CD4-positive, CD25-positive, alpha-beta regulatory T cell (primary cell): ENCODE results near the gene CKAP4. TPM values are rescaled to one million over a fixed set of nuclear protein-coding genes. Genes with fewer than 3 reads are reported as not detected.
A peak's percentile ranks its signal among the peaks of the same experiment; 100 is the strongest.

Experiments
- ATAC-seq, 2 donors: fragments of 150-1000 bp; cut with Tn5 transposase; one replicate each; pipeline ENCODE4 v1.10.0; 2021; ENCODE audit warnings: low read depth in 2 of 2, moderate number of reproducible peaks in 2 of 2, moderate library complexity in 1 of 2
- DNase-seq, 3 donors: peaks; one replicate each; pipeline versions ENCODE4 v3.0.0 to v3.0.0-alpha.2; 2012 to 2022; ENCODE audit warnings: mixed read lengths in 1 of 3
- H3K27ac ChIP-seq: one replicate; pipeline ENCODE4 v1.7.0; 2013; ENCODE audit warnings: mild to moderate bottlenecking, low read length; ENCODE audit not compliant: insufficient read depth, poor library complexity, severe bottlenecking
- H3K27me3 ChIP-seq: one replicate; pipeline ENCODE4 v1.7.0; 2013; ENCODE audit warnings: low read length; ENCODE audit not compliant: control insufficient read depth, insufficient read depth
- H3K36me3 ChIP-seq: one replicate; pipeline ENCODE4 v1.7.0; 2013; ENCODE audit warnings: mild to moderate bottlenecking, low read length, moderate library complexity; ENCODE audit not compliant: control insufficient read depth, insufficient read depth
- H3K4me1 ChIP-seq: 2 replicates; pipeline ENCODE4 v1.7.0; 2013; ENCODE audit warnings: mild to moderate bottlenecking, low read length; ENCODE audit not compliant: insufficient read depth, control insufficient read depth, poor library complexity, severe bottlenecking
- H3K4me3 ChIP-seq: one replicate; pipeline ENCODE4 v1.7.0; 2013; ENCODE audit warnings: low read depth, mild to moderate bottlenecking, low read length, moderate library complexity
- H3K9me3 ChIP-seq, 2 experiments: 1 replicate in 1 of 2; 2 replicates in 1 of 2; pipeline ENCODE4 v1.7.0; 2013; ENCODE audit warnings: low read length in 2 of 2, mild to moderate bottlenecking in 1 of 2, moderate library complexity in 1 of 2; ENCODE audit not compliant: control insufficient read depth in 2 of 2
- H3K27ac Mint-ChIP-seq, 3 donors: one replicate each; pipeline ENCODE4 v1.8.0; 2020 to 2022; ENCODE audit warnings: mild to moderate bottlenecking in 3 of 3, mixed read lengths in 3 of 3, moderate library complexity in 2 of 3
- H3K27me3 Mint-ChIP-seq: one replicate; pipeline ENCODE4 v1.8.0; 2022; ENCODE audit warnings: mild to moderate bottlenecking, mixed read lengths
- H3K36me3 Mint-ChIP-seq: one replicate; pipeline ENCODE4 v1.8.0; 2020; ENCODE audit warnings: mixed read lengths
- H3K4me1 Mint-ChIP-seq, 4 donors: one replicate each; pipeline ENCODE4 v1.8.0; 2020 to 2022; ENCODE audit warnings: mixed read lengths in 4 of 4, mild to moderate bottlenecking in 1 of 4
- H3K4me3 Mint-ChIP-seq, 4 donors: one replicate each; pipeline ENCODE4 v1.8.0; 2020 to 2022; ENCODE audit warnings: mild to moderate bottlenecking in 4 of 4, mixed read lengths in 4 of 4, moderate library complexity in 3 of 4
- H3K9me3 Mint-ChIP-seq, 7 donors: one replicate each; pipeline ENCODE4 v1.8.0; 2020 to 2022; ENCODE audit warnings: mixed read lengths in 7 of 7, mild to moderate bottlenecking in 3 of 7, moderate library complexity in 2 of 7
- polyA plus RNA-seq, 4 donors: library from polyadenylated mRNA; unstranded; fragments of 300-500 nt; fragmentation: Illumina TruSeq; gene quantifications; one replicate each; pipeline ENCODE4 v1.2.3, GENCODE V29; 2021
- total RNA-seq: library from RNA; stranded (reverse); gene quantifications from one replicate; pipeline ENCODE4 v1.2.3, GENCODE V29; 2022

The CKAP4 gene
- total and polyA plus RNA-seq, 5 donors from 2014 or later, result 3.4 to 6.0 (median 4.3) TPM

GRCh38 chr12:106226884-106227640 lies 20.8 kb downstream of the CKAP4 start:
- Histone ChIP-seq H3K9me3 (no peaks in the 10 kb centered on the region), H3K27ac (peak overlapping the region; percentile 81), H3K4me3 (no peak overlapping the region), H3K36me3 (no peaks in the 10 kb centered on the region), H3K4me1 (peaks cover 17% of the 10 kb centered on the region), H3K27me3 (no peaks in the 10 kb centered on the region)
- Mint-ChIP-seq H3K4me3 (peak overlapping the region; percentile 20 to 74 (median 66)), H3K27ac (peak overlapping the region; percentile 39 to 95 (median 92)), H3K9me3 (no peaks in the 10 kb centered on the region), H3K36me3 (peaks cover under 1% of the 10 kb centered on the region), H3K27me3 (peaks cover 14% of the 10 kb centered on the region), H3K4me1 (peaks cover 6 to 33% (median 21%) of the 10 kb centered on the region in 4 donors)
- peak in 2 of 3 donors; percentile 62 to 74 for DNase-seq
- ATAC-seq, result peak in 1 of 2 donors; percentile 22

- H3K4me3 Mint-ChIP-seq, result no peak overlapping the region
- H3K27ac Mint-ChIP-seq, result peak overlapping the region in 1 of 3 donors; percentile 35
- peaks cover 20% of the 10 kb centered on the region for H3K27me3 Mint-ChIP-seq
- DNase-seq (no peak), ATAC-seq (no peak)
- Histone ChIP-seq H3K27me3 (peaks cover 4% of the 10 kb centered on the region), H3K36me3 (no peaks in the 10 kb centered on the region), H3K4me3 (no peak overlapping the region), H3K9me3 (no peaks in the 10 kb centered on the region), H3K27ac (no peak overlapping the region), H3K4me1 (peaks cover 17% of the 10 kb centered on the region)
- H3K9me3 Mint-ChIP-seq, result no peaks in the 10 kb centered on the region
- H3K4me1 Mint-ChIP-seq, result peaks cover 6 to 35% (median 24%) of the 10 kb centered on the region in 4 donors
- peaks cover 4% of the 10 kb centered on the region for H3K36me3 Mint-ChIP-seq
Measured at GRCh38 chr12:106224355-106224706, 23.5 kb downstream of the CKAP4 start.

GRCh38 chr12:106223485-106224354 lies 24.1 kb downstream of the CKAP4 start:
- H3K27me3 Mint-ChIP-seq, result peaks cover 24% of the 10 kb centered on the region
- peaks cover 0 to 5% (median 0%) of the 10 kb centered on the region in 7 donors for H3K9me3 Mint-ChIP-seq
- ATAC-seq (peak; percentile 63 to 69), DNase-seq (peak; percentile 48 to 70 (median 67))
- H3K4me1 Mint-ChIP-seq, result peaks cover 6 to 35% (median 22%) of the 10 kb centered on the region in 4 donors
- peak overlapping the region in 1 of 3 donors; percentile 35 for H3K27ac Mint-ChIP-seq
- H3K4me3 ChIP-seq, result no peak overlapping the region
- peaks cover 4% of the 10 kb centered on the region for H3K36me3 Mint-ChIP-seq
- no peak overlapping the region for H3K4me3 Mint-ChIP-seq
- H3K4me1 ChIP-seq, result peaks cover 17% of the 10 kb centered on the region
- no peaks in the 10 kb centered on the region for H3K9me3 ChIP-seq
- H3K27me3 ChIP-seq, result peaks cover 4% of the 10 kb centered on the region
- no peak overlapping the region for H3K27ac ChIP-seq
- no peaks in the 10 kb centered on the region for H3K36me3 ChIP-seq

GRCh38 chr12:106220536-106220935 lies 27.3 kb downstream of the CKAP4 start:
- H3K27ac Mint-ChIP-seq, result no peak overlapping the region

GRCh38 chr12:106219043-106219442 lies 28.8 kb downstream of the CKAP4 start:
- no peaks in the 10 kb centered on the region for H3K4me1 ChIP-seq
- H3K27ac ChIP-seq, result no peak overlapping the region
- H3K4me3 Mint-ChIP-seq, result no peak overlapping the region
- H3K9me3 ChIP-seq, result peaks cover 0 to 8% of the 10 kb centered on the region in 2 experiments
- H3K27ac Mint-ChIP-seq, result no peak overlapping the region
- H3K36me3 ChIP-seq, result no peaks in the 10 kb centered on the region
- H3K4me3 ChIP-seq, result no peak overlapping the region
- H3K9me3 Mint-ChIP-seq, result peaks cover 0 to 12% (median 4%) of the 10 kb centered on the region in 7 donors
- ATAC-seq (no peak), DNase-seq (no peak)
- peaks cover 0 to 11% (median 5%) of the 10 kb centered on the region in 4 donors for H3K4me1 Mint-ChIP-seq
- H3K27me3 Mint-ChIP-seq, result peaks cover 24% of the 10 kb centered on the region
- peaks cover 4% of the 10 kb centered on the region for H3K27me3 ChIP-seq
- peaks cover 4% of the 10 kb centered on the region for H3K36me3 Mint-ChIP-seq

More at GRCh38 chr12:106220536-106220935, 27.3 kb downstream of the CKAP4 start:
- DNase-seq (no peak), ATAC-seq (no peak)
- peaks cover 4% of the 10 kb centered on the region for H3K36me3 Mint-ChIP-seq
- no peak overlapping the region for H3K4me3 ChIP-seq
- peaks cover 19% of the 10 kb centered on the region for H3K27me3 Mint-ChIP-seq
- peaks cover 0 to 8% of the 10 kb centered on the region in 2 experiments for H3K9me3 ChIP-seq
- no peaks in the 10 kb centered on the region for H3K4me1 ChIP-seq
- no peak overlapping the region for H3K4me3 Mint-ChIP-seq
- no peaks in the 10 kb centered on the region for H3K36me3 ChIP-seq
- peaks cover 0 to 12% (median 4%) of the 10 kb centered on the region in 7 donors for H3K9me3 Mint-ChIP-seq
- no peak overlapping the region for H3K27ac ChIP-seq
- H3K27me3 ChIP-seq, result peaks cover 4% of the 10 kb centered on the region
- H3K4me1 Mint-ChIP-seq, result peaks cover 0 to 15% (median 6%) of the 10 kb centered on the region in 4 donors

GRCh38 chr12:106217706-106218105 lies 30.1 kb downstream of the CKAP4 start:
- Histone ChIP-seq H3K9me3 (peaks cover 0 to 8% of the 10 kb centered on the region in 2 experiments), H3K27ac (no peak overlapping the region), H3K36me3 (no peaks in the 10 kb centered on the region), H3K27me3 (peaks cover 4% of the 10 kb centered on the region), H3K4me1 (no peaks in the 10 kb centered on the region), H3K4me3 (no peak overlapping the region)
- ATAC-seq (no peak), DNase-seq (no peak)
- Mint-ChIP-seq H3K4me1 (peaks cover 0 to 8% (median 3%) of the 10 kb centered on the region in 4 donors), H3K4me3 (no peak overlapping the region), H3K9me3 (peaks cover 0 to 12% (median 4%) of the 10 kb centered on the region in 7 donors), H3K36me3 (peaks cover 4% of the 10 kb centered on the region), H3K27ac (peak overlapping the region in 1 of 3 donors; percentile 9), H3K27me3 (peaks cover 24% of the 10 kb centered on the region)

GRCh38 chr12:106214571-106214970 lies 33.2 kb downstream of the CKAP4 start:
- Histone ChIP-seq H3K27me3 (no peaks in the 10 kb centered on the region), H3K9me3 (peaks cover 0 to 8% of the 10 kb centered on the region in 2 experiments), H3K36me3 (no peaks in the 10 kb centered on the region), H3K4me1 (no peaks in the 10 kb centered on the region), H3K27ac (no peak overlapping the region), H3K4me3 (no peak overlapping the region)
- no peak for DNase-seq
- H3K9me3 Mint-ChIP-seq, result peaks cover 0 to 12% (median 4%) of the 10 kb centered on the region in 7 donors
- ATAC-seq, result no peak
- H3K27me3 Mint-ChIP-seq, result peaks cover 17% of the 10 kb centered on the region
- H3K4me3 Mint-ChIP-seq, result no peak overlapping the region
- H3K4me1 Mint-ChIP-seq, result no peaks in the 10 kb centered on the region
- H3K36me3 Mint-ChIP-seq, result no peaks in the 10 kb centered on the region
- H3K27ac Mint-ChIP-seq, result no peak overlapping the region
